ENCODE data around the gene CACNA2D3.
A peak's percentile ranks its signal among the peaks of the same experiment; 100 is the strongest.

The CACNA2D3 gene

GRCh38 chr3:54865316-54865715, 743.0 kb downstream of the CACNA2D3 start:
- DNase-seq: peak; percentile 1

DNA sequence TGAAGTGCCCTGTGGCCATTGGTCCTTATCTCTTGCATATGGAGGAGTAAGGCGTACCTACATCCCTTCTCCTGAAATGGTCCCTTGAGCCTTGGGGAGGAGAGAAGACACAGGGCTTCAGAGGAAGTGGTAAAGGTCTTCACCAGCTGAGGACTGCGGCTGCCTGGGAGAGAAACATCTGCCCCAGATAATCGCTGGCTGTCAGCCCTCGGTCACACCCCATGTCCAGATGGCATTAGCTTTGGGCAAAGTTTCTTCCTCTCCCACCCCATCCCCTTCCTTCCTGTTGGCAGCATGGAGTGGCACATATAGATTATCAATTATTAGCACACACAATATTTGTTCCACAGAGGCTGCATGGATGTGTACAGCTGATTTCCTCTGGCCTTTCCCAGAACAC, 743.9 kb downstream of the CACNA2D3 start:
- peak; percentile 79 for DNase-seq

DNA sequence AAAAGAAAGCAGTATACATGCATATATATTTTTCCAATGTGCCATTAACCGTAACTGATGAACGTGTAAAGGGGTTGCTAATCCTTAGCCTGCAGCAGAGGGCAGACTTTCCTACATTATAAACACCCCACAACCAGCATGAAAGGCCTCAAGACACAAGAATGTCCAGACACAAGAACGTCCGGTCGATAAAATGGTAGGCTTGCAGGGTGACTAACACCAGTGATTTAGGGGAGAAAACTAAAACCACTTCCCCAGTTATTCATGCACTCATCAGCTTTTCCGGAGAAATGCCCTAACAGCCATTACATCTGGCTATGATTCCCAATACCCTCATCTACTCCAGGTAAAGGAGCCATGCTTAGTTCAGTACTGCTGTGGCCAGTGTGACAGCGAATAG, 748.1 kb downstream of the CACNA2D3 start:
- peak; percentile 74 for DNase-seq

DNA sequence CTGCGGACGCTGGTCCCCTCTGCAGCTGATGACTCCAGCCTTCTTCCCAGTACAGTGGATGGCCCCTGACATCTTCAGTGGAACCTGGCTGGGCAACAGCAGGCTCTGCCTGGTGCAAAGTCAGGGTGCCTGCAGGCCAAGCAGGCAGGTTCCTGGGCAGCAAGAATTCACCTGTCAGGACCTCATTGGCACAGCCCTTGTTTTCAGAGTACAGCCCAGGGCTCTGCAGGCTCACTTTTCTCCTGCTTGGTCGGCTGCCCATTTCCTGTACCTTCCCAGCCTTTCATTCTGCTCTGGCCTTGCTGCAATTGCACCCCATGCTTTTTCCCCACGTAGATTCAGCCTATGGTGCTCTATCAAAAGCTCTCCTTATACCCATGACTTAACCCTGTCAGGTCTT, 749.5 kb downstream of the CACNA2D3 start:
- DNase-seq: no peak

- DNase-seq: no peak
Measured at GRCh38 chr3:54873059-54874010, 751.0 kb downstream of the CACNA2D3 start.

DNA sequence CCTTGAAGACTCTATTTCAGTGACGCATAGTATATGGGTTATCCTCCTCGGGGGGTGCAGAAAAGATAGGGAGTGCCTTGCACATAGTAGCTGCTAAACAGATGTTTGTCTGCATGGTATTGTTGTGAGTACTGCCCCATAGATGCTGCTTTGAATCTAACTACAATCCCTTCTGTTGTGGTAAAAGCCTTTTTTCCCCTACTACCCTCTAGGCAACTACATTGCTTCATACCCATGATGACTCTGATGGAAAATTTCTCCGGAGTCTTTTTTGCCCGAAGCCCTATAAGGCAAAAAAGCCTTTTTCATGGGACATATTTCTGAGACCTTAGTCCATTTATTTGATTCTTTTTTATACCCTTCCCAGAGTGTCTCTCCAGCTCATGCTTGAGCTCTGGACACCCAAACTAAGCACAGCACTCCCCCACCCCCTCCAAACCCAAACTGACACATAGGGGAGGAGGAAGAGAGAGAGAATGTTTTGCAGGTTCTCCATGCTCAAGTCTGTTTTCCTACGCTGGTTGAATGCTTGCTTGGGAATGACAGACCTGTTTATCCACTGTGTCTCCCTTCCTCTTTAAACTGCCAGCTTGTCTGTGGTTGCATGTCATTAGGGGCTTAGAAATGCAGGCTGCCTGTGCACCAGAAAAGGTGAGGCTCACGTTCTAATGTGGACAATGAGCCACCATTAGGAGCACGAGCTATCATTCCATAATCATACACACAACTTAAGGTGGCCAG, 752.6 kb downstream of the CACNA2D3 start:
- no peak for DNase-seq

GRCh38 chr3:54875596-54876268, 753.4 kb downstream of the CACNA2D3 start:
- no peak for DNase-seq

GRCh38 chr3:54876694-54877093, 754.3 kb downstream of the CACNA2D3 start:
- DNase-seq: no peak

DNA sequence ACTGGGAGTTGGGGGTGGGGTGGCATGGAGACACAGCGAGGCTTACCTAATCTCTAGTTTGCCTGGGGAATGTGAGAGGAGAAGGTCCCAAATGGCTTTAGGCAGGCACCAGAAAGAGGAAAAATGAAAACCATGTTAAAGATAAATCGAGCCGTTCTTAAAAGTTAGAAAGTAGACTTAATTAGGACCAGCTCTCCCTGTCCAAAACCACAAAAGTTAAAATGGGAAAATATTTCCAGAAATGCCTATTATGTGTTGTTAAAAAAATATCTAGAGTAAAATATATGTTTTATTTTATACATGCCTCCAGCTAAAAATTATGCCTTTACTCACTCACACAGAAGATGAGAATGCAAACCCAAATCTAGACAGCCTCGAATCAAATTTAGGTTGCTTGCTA, 755.4 kb downstream of the CACNA2D3 start:
- DNase-seq: no peak

- DNase-seq: no peak
Measured at GRCh38 chr3:54878145-54878544, 755.8 kb downstream of the CACNA2D3 start.

- DNase-seq: peak; percentile 1
Measured at GRCh38 chr3:54882129-54882833, 759.9 kb downstream of the CACNA2D3 start.

GRCh38 chr3:54888162-54888561, 765.8 kb downstream of the CACNA2D3 start:
- peak; percentile 63 for DNase-seq

DNA sequence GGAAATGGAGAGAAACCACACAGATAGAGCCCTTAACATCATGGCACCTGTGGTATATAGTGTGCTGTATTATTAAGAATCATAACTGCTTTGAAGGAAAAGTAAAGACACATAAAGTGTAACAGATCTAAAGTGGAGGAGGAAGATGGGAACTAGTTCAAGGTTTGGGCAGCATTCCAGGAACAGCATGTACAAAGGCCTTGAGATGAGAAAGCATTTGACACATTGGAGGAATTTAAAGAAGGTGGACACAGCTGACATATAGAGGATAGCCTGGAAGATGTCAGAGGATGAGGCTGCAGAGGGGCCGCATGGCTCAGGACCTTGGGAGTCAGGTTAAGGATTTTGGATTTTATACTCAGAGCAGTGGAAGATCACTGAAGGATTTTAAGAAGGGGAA, 766.5 kb downstream of the CACNA2D3 start:
- DNase-seq: no peak

DNA sequence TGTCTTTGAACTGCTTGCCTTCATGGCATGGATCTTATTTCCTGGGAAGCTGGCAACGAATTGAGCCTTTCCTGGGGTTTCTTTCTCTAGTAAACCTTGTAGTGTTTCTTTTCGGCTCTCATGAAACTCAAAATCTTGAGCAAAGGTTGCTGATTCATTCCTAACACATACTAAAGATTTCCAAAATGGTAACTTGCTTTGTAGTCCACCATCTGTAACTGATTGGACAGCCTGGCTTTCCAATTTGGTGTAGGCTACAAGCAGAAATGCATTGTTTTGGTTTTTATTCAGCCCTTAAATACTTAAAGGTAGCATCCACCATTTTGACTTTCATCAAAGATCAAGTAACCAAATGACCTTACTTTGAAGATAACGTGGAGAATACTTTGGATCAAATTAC, 767.4 kb downstream of the CACNA2D3 start:
- DNase-seq: no peak

- peak; percentile 76 for DNase-seq
Measured at GRCh38 chr3:54891540-54891897, 769.2 kb downstream of the CACNA2D3 start.

DNA sequence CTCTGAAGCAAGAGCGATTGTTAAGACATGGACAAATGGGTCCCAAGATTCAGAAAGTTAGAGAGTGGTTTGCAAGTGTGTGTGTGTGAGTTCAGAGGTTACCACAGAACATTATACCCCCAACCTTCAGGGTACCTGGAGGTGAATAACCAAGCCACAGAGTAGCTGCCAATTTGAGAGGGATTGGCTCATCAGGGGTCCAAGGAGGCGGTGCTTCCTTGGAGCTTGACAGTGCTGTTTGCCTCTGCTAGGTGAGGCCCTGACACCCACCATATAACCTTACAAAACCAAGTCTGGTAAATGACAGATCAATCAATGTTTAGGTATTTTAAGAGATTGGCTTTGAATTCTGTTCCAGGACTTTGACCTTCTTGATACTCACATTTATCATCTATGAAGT, 769.8 kb downstream of the CACNA2D3 start:
- DNase-seq: no peak

- no peak for DNase-seq
Measured at GRCh38 chr3:54895613-54896012, 773.3 kb downstream of the CACNA2D3 start.

DNA sequence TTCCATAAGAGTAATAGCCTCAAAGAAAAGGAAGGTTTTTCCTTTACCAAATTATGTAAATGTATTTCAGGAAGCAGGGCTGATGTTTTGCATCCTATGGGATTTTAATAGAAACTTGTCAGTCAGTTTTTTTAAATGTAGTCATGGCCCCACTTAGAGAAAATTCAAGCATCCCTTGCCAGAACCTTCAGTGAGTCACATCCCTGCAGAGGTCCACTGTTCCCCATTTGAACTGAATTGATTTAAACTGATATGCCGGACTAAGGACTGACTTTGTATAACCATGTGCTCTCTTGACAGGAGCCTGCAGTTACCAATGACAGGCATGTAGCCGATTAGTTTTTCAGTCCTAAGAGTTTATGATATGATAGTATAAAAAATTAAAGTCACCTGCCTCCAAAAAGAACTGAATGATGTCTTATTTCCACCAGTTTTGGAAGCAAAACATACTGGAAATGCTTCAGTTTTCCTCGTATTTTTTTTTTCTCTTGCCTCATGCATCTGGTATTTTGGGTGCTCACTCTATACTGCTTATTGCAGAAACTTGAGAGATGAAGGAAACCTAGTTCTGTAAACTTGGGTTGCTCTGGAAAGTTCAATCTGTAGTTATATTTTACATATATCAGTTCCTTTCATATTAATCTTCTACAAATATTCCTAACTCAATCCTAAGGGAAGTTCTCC, 774.8 kb downstream of the CACNA2D3 start:
- no peak for DNase-seq

DNA sequence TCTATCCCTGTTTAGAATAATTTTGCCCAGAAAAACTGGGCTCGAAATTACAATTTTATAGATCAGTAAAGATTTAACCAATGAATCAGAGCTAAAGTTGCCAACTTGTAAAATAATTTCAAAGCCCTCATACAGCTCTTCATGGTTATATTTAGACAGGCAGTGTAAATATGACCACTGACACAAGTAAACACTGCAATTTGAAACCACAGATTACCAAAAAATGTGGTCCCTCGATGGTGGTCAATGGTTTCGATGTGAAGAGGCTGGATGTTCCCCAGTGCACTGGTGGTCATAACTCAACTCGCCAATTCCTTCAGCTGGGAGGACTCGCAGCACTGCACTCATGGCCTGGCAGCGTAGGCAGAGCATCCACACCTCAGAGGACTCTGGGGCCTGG, 776.9 kb downstream of the CACNA2D3 start:
- DNase-seq: no peak

- no peak for DNase-seq
Measured at GRCh38 chr3:54900838-54901591, 778.7 kb downstream of the CACNA2D3 start.

DNA sequence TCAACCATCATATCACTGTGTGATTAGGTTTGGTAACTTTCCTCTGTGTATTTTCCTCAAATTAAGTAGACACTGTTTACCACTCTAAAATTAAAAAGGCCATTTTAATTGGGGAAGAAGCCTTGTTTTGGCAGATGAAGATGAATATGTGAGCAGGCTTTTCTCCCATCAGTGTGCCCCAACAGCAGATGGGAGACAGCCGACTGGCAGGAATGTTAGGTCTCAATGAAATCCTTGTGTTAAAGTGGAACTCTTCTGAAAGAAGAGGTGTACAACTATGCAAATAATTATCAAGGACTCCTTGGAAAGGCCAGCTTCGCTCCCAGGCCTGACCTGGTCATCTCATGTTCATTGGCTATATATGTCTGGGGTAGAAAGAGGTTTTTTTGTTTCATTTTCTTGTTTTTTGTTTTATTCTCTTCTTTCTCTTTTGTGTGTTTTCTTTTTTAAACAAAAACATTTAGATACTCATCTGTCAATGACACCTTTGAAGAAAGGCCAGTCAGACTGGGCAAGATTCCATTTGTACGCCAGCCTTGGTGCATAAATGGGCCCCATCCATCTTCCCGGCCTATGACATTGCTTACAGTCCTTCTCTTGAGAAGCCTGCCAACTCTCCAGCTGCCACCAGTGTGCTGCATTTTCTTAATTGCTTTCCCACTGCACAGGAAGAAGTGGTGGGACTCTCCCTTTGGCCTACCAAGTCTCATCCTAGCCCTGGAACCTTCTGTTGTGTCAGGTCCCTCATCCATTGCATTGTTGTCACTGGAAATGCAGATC, 779.7 kb downstream of the CACNA2D3 start:
- no peak for DNase-seq

All from MV-4-11 (cell line).